NCI-H226 (cell line): ENCODE measurements around the gene OBSCN.
"Not testable (repeated sequence)": the region's sequence is repeated elsewhere in the genome, so short reads cannot be mapped to it uniquely, and the experiment has no call there.

Experiments
- DNase-seq: peaks from one replicate; pipeline ENCODE4 v3.0.0-alpha.2; 2015

The OBSCN gene

DNA sequence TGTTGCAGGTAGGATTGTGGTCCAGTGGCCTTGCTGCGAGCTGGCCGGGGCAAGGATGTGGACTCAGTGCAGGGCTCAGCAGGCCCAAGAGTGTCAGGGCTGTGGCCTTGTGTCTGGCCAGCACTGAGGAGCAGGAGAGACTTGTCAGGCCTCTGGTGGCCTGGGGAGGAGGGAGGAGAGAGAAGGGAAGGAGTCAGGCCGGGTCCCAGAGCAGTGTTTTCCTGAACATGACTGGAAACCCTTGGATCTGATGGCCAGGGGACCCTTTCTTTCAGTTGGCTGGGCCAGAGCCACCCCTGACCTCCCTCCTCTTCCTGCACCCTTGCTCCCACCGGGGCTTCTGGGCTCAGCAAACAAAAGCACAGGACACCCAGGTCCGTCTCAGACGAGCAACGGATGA, 37.2 kb upstream of the OBSCN start:
- no peak for DNase-seq

DNA sequence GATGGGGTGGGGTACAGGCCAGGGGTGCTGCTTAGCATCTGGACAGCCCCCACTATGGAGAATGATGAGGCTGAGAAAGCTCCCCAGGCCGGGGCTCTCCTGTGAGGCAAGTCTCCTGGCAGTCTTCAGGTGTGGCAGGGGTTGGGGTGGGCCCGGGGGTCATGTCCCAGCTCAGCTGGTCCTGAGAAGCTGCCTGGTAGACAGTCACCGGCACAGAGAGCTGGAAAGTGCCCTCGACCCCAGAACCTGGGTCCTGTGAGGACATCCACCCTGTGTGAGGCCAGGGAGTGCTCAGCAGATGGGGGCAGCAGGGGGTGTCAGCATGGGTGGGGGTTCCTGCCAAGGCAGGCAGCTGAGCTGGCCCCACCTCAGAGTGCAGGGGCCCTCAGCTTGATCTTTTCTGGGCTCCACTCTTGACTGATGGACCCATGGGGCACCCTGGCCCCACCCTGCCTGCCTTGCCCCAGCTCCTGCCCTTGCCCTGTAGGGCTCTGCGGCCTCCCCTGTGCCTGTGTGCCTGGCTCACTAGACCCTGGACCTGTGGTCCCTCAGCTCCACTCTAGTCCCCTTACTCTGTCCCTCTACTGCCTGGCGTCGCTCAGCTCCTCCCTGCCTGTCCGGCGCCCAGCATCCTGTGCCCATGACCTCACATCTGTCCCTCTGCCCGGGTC, 36.5 kb upstream of the OBSCN start:
- no peak for DNase-seq

DNA sequence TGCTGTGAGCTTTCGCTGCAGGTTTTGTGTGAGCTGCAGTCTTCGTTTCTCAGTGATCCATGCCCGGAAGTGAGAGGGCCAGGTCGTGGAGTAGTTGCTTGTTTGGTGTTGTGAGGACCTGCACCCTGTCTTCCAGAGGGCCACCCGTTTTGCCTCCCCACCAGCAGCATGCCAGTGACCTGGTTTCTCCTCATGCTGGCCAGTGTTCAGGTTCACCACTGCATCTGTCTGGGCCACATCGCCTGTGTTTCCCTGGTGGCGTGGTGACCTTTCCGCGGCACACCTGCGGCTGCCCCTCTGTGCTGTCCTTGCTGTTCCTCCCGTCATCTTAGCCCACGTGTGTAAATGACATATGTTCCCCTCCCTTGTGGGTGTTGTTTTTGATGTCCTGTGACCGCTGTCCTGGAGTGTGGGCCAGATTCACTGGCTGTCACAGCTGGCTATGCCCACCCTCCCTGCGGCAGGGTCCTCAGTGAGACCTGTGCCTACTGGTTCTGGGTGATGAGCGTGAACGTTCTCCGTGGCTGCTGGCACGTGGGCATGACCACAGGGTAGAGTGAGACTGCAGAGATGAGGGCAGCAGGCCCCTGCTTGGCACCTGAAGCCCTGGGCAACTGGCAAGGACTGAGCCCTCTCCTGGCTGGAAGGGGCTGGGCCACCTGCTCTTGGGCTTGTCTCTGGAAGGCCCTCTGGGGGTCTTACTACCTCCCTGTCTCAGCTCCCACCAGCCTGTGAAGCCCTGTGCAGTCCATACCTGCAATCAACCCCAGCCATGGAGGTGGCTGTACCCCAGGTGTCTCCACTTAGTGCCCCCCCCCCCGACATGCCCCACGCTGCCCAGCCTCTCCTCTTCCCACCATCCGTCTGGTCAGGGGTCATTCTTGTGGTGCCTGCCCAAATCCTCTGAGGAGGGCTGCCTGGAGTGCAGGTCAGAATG, 35.0 kb upstream of the OBSCN start:
- no peak for DNase-seq

DNA sequence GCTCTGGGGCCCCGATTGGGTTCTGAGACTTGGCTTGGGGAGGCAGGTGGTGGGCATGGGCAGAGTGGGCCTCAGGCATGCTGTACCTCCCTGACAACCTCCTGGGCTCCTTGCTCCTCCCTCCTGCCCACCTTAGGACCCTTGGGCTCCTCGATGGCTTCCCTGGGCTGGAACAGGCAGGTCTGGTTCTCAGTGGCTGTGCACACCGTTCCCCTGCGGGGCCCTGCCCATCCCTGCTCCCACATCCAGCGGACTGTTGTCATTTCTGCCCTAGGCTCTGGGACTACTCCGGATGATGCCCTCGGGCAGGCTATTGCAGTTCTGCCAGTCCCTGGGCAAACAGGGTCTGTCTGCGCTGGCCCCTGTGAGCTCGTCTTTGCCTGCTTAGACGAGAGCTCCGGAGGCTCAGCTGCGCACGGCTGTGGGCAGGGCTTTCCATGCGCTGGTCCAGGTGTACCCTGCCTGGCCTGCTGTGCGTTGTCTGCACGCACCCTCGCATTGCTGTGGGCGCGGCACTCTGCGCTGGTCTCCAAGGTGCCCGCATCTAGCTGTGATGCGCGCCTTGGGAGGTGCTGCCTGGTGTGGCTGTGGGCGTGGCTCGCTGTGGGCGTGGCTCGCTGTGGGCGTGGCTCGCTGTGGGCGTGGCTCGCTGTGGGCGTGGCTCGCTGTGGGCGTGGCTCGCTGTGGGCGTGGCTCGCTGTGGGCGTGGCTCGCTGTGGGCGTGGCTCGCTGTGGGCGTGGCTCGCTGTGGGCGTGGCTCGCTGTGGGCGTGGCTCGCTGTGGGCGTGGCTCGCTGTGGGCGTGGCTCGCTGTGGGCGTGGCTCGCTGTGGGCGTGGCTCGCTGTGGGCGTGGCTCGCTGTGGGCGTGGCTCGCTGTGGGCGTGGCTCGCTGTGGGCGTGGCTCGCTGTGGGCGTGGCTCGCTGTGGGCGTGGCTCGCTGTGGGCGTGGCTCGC, 34.0 kb upstream of the OBSCN start:
- DNase-seq, result not testable (repeated sequence)

DNA sequence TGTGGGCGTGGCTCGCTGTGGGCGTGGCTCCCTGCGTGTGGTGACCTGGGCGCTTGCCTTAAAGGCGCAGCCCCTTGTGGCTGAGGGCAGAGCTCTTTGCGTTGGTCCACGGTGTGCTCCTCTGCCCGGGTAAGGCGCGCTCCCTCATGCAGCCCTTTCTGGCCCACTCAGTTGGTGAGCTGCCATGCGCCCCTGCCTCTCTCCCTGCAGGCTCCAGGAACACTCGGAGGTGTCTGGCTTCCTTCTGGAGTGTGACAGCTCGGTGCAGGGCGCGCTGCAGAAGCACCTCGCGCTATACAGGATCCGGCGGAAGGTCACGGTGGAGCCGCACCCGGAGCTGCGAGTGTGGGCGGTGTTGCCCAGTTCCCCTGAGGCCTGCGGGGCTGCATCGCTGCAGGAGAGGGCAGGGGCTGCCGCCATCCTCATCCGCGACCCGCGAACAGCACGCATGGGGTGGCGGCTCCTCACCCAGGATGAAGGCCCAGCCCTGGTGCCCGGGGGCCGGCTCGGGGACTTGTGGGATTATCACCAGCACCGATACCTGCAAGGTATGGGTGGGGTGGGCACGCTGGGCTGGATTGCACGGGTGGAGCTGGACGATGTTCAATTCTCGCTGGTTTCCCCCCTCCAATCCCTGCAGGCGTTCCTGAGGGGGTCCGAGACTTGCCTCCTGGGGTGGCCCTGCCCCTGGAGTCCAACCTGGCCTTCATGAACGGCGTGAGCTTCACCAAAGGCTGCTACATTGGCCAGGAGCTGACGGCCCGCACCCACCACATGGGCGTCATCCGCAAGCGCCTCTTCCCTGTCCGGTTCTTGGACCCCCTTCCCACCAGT, 33.1 kb upstream of the OBSCN start:
- DNase-seq, result no peak

DNA sequence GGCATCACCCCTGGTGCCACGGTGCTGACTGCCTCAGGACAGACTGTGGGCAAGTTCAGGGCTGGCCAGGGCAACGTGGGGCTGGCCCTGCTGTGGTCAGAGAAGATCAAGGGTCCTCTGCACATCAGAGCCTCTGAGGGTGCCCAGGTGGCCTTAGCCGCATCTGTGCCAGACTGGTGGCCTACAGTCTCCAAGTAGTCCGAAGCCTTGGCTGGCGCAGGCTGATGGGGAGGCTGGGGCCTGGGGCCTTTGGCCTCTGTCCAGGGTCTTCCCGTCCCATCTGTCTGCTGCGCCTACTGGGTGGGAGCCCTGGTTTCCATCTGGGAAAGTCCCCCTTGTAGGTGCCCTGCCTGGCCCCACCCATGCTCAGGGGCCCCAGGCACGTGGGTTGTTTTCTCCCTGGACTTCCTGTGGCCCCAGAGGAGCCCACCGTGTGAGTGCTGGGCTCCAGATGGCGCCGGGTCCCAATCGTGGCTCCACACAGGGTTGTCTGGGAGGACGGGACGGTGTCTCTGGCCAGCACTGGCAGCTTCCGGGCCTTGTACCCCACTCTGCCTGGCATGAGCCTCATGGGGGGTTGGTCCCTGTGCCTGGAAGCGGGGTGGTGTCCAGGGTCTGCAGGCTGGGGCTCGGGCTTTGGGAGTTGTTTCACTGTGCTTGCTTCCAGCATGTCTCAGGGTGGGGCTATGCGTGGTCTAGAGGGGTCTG, 32.4 kb upstream of the OBSCN start:
- no peak for DNase-seq

DNA sequence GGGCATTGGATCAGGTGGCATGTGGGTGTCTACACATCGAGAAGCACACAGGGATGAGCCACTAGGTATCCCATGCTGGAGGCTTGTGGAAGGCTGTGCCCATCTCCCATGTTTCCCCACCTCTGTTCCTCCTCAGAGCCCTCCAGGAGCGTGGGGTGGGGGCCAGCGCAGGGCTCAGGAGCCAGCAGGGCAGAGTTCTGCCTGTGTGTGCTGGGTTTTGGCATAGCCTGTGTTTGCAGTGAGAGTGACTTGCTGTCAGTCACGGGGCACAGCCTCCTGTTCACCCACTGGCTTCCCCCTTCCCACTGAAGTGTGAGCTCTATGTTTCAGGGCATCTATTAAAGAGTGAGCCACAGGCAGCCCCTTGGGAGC, 31.8 kb upstream of the OBSCN start:
- no peak for DNase-seq

DNA sequence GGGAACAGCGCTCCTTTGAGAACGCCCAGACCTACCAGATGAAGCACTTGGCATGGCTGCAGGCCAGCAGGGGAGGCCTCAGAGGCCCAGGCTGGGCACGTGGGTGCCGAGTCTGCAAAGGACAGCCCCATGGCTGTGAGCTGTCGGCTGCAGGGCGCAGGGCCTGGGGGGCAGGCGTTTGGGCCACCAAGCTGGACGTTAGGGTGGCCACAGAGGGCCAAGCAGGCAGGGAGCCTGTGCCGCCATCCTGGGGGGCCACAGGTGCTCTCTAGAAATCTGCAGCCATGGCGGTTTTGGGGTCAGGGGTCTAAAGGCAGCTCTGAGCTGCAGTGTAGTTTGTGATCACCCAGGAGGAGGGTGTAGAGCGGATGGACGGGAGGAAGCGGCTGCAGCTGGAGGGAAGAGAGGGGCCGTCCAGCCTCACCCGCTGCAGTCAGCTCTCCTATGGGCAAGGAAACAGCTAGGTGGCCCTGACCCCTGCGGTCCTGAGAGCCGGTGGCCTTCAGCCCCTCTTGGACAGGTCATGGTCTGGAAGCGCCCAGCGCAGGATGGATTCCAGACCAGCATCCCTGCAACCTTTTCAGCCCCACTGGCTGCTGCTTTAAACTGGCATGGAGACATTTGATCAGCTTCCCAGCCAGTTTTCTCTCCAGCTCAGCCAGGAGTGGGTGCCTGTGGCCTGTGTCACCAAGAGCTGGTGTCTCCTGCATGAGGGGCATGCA, 31.2 kb upstream of the OBSCN start:
- DNase-seq, result no peak

DNA sequence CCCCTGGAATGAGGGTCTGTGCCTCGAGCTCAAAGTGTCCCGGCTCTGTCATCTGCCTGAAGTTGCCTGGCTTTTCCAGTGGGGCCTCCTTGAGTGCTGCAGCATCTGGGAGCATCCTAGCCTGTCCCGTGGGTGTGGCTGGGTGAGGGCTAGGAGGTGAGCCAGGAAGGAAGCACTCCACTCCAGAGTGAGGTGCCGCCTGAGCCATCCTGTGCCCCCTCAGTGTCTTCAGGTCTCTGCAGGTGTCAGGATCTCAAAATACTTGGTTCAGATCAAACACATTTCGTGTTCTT, 30.7 kb upstream of the OBSCN start:
- no peak for DNase-seq

DNA sequence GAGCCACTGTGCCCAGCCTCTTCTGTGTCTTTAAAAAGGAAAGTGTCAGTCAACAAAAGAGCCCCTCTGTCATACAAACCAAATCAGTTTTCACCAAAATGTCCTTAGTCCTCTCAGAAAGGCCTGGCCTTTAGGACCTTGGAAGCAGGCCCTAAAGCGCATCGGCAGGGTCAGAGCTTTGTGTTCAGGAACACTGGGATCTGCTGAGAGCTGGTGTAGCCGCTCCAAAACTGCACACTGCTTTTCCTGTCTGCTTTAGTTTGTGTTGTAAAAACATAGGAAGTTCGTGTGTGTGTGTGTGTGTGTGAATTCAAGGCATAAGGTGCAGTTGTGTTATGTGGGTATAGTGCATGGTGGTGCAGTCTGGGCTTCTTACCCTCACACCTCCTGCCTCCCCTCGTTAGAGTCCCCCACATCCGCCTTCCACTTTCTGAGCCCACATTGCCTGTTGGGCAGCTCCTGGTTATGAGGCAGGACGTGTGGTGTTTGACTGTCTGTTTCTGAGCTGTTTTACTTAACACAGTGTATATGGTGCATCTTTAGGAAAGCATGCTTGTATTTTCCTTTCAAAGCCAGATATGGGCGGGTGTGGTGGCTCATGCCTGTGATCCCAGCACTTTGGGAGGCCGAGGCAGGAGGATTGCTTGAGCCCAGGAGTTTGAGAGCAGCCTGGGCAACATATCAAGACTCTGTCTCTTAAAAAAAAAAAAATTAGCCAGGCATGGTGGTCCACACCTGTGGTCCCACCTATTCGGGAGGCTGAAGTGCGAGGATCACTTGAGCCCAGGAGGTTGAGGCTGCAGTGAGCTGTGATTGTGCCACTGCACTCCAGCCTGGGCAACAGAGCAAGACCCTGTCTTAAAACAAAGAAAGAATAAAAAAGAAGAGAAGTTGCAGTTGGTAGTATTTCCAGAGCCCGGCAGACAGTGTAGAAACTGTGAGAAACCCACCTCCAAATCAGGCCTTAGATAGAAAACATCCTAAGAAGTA, 29.8 kb upstream of the OBSCN start:
- DNase-seq, result no peak

DNA sequence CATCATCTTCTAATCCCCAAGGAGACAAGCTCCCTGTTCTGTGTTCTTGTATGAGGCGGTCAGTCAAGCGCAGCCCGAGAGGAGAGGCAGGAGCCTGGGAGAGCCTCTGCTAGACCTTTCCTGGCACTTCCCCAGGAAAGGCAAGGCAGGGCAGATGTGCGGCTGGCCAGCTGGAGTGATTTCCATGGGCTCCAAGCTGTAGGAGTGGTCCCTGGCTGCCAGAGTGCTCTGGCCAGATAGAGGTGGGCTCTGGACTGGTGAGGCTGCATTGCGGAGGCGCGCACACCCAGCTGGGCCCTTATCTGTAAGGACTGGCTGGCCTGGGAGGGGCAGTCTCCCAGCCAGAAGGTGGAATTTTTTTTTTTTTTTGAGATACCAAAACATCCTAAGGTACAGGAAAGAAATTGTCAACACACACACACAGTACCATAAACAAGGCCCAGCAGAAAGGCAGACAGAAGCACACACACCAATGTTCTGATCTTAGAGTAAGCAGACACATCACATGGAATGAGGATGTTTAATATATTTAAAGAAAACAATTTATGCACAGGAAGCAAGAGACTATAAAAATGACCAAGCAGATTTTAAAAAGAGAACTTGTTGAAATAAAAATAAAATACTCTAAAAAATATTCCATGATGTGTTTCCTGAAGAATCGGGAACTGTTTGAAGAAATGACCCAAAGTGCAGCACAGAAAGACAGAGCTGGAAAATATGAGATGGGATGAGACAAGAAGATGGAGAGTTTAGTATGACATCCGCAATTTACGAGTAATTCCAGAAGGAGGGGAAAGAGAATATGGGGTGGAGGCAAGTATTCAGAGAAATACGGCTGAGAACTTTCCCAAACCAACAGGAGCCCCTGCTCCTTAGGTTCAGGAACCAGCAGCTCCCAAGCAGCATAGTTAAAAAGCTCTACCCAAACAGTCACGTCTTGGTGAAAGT, 28.8 kb upstream of the OBSCN start:
- DNase-seq, result no peak

DNA sequence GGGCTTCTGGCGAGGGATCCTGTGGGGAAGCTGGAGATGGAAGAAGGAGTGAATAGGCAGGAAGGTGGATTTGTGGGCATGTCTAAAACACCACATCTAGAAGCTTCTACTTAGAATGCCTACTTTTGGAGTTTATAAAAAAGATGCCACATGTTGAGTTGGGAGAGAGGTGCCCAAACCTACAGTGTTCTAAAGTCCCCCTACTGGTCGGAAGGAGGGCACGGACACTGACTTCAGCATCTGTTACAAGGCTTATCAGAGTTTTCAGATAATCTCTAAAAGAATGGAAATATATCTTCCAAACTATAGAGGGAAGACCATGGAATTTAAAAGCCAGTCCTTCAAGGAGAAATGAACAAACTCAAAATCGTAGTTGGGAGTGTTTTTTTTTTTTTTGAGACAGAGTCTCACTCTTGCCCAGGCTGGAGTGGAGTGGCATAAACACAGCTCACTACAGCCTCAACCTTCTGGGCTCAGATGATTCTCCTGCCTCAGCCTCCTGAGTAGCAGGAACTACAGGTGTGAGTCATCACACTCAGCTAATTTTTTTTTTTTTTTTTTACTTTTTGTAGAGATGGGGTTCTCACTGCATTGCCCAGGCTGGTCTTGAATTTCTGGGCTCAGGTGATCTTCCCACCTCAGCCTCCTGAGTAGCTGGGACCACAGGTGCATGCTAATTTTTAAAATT, 27.4 kb upstream of the OBSCN start:
- no peak for DNase-seq

DNA sequence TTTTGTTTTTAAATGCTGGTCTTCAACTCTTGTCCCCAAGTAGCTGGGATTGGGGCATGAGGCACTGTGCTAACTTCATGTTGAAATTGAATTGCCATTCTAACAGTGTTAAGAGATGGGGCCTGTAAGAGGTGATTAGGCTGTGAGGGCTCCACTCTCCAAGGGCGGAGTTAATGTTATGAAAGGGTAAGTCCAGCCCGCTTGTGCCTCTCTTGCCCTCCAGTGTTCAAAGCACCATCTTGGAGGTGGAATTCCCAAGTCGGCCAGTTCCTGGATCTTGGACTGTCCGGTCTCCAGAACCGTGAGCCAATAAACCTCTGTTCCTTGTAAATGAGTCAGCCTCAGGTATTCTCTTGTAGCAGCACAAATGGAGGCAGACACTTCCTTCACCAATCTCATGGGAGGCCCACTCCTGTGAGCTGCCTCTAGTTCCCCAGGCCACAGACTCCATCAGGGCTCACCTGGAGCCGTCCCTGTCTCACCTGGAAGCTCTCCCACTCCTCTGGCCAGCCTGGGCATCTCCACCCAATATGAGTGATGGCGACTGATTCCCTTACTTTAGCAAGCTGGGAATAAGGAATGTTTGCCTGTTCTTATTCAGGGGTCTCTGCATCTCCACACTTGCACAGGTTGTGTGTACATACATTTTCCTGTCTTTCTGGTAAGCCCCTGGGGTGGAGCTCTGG, 26.7 kb upstream of the OBSCN start:
- DNase-seq, result no peak

DNA sequence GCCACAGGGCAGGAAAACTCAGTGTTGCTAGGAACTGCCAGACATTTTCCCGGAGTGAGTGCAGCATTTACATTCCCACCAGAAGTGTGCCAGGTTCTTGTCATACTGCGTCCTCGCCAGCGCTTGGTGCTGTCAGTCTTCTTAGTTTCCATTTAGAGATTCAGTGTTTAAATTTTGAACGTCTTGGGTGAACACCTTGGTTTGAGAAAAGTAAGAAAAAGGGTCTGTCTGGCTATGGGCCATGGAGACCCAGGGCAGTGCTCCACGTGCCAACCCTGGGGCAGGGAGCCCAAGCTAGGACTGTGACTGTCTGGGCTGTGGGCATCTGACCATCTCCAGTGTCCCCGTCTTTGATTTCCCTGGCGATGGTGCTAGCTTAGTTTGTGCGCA, 26.2 kb upstream of the OBSCN start:
- DNase-seq, result no peak

DNA sequence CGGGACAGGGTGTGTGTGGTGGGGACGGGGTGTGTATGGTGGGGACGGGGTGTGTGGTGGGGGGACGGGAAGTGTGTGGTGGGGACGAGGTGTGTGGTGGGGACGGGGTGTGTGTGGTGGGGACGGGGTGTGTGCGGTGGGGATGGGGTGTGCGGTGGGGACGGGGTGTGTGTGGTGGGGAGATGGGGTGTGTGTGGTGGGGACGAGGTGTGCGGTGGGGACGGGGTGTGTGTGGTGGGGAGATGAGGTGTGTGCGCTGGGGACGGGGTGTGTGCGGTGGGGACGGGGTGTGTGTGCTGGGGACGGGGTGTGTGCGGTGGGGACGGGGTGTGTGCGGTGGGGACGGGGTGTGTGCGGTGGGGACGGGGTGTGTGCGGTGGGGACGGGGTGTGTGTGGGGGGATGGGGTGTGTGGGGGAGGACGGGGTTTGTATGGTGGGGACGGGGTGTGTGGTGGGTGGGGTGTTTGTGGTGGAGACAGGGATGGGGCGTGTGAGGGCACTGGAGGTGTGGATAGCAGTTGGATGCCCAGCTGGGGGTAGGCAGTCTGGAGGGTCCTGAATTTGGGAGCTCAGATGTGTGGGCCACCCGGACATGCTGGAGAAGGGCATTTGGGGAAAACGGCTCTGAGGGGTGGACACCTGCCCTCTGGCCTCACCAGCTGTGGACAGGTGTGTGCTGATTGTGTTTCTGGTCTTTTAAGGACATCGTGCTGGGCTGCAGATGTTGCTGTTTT, 25.4 kb upstream of the OBSCN start:
- no peak for DNase-seq

DNA sequence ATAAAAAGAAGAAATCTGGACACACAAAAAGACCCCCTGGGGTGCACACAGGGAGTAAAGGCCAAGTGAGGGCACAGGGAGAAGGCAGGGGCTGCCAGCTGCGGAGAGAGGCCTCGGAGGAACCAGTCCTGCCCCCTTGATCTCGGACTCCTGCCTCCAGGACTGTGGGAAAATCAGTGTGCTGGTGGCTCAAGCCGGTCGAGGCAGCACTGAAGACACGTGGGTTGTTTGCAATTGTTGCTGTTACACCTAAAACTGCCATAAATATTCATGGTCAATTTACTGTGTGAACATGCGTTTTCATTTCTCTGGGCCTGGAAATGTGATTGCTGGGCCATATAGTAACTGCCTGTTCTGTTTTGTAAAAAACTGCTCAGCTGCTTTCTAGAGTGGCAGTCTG, 23.7 kb upstream of the OBSCN start:
- DNase-seq, result no peak

DNA sequence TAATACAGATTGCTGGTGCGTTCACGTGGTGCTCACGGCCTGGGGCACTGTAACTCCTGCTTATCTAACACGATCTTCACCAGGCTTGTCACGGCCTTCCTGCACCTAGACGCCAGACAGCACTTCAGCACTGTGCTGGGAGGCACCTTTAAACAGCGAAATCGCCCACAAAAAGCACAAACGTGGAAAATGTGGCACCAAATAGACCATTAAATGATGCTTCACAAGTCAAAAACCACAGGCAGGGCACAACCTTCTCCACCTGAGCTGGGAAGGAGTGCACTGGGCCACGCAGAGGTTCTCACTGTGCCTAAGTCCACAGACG, 22.2 kb upstream of the OBSCN start:
- no peak for DNase-seq
